ENCODE results near the gene CCNL1. TPM values are rescaled to one million over a fixed set of nuclear protein-coding genes. Genes with fewer than 3 reads are reported as not detected.

Gene CCNL1
- total RNA-seq, 1 donor from 2014 or later: 99.9 TPM

DNA sequence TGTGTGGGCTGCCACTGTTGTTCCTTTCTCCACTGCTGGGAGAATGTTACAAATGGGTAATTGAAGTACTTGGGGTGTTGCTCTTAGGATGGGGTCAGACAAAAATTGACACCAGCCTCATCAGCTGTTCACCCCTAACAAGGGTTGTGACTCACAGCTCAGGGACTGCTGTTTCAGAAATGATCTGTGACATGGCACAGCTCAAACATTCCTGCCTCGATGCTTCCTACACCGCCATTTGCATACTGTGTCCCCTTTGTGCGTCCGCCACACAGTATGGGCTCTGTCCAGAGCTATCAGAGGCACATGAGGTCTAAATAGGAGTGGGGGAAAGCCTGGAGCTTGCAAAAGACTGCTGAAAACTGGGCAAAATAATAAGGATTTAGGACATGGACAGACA is 43.9 kb downstream of the CCNL1 start:
- no peak for DNase-seq (ENCODE audit: low read depth)
- no peaks in the 10 kb centered on the region for H3K27me3 ChIP-seq (ENCODE audit: control insufficient read depth, insufficient read depth, low read length)
- TF ChIP-seq, protein P1, sequence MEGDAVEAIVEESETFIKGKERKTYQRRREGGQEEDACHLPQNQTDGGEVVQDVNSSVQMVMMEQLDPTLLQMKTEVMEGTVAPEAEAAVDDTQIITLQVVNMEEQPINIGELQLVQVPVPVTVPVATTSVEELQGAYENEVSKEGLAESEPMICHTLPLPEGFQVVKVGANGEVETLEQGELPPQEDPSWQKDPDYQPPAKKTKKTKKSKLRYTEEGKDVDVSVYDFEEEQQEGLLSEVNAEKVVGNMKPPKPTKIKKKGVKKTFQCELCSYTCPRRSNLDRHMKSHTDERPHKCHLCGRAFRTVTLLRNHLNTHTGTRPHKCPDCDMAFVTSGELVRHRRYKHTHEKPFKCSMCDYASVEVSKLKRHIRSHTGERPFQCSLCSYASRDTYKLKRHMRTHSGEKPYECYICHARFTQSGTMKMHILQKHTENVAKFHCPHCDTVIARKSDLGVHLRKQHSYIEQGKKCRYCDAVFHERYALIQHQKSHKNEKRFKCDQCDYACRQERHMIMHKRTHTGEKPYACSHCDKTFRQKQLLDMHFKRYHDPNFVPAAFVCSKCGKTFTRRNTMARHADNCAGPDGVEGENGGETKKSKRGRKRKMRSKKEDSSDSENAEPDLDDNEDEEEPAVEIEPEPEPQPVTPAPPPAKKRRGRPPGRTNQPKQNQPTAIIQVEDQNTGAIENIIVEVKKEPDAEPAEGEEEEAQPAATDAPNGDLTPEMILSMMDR (IDR thresholded peaks at IDR 0.05; ENCODE audit: insufficient read depth, low read length, poor library complexity, severe bottlenecking): no peak
- H3K4me3 ChIP-seq (ENCODE audit: low read depth, low read length): no peak overlapping the region
- no peaks in the 10 kb centered on the region for H3K36me3 ChIP-seq (ENCODE audit: control insufficient read depth, insufficient read depth, low read length)

DNA sequence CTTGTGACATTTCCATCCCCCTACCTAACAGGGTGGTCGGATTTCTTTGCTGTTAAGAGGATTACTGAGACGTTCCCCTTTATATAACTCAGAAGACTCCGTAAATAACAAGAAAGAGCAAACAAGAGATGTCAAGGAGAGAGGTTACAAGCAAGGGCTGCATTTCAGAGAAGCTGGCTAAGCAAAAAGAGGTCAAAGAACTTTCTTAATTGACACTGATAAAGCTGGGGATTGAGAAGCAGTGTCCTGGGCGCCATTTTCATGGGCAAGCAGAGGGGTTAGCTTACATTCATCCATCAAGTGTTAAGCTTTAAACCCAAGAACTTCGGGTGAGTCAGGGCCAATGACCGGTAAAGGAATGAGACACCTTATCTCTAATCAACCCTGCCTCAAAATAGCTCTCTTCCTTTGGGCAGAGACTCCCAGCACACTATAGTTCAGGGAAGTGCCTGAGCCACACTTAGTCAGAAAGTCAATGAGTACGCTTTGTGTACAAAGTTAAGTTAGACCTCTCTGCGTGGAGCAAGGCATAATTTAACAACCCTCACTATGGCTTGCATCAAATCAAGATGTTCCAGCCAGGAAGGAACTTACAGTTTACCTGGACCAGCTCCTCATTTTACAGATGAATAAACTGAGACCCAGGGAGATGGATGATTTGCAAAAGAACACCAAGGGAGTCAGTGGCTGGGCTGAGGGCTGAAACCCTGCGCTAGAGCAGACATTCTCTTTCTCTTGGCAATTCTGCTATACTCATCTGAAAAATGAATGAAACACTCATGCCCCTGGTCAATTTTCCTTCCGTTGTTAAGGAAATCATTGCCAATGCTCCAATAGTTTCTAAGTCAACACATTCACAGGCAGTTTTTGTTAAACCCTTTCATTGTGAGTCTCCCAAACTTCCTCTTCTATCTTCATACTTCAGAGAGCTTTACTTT is 44.6 kb downstream of the CCNL1 start:
- TF ChIP-seq, protein P1 (IDR thresholded peaks at IDR 0.05; ENCODE audit: insufficient read depth, low read length, poor library complexity, severe bottlenecking): no peak
- DNase-seq (ENCODE audit: low read depth): no peak
- Histone ChIP-seq H3K27me3 (ENCODE audit: control insufficient read depth, insufficient read depth, low read length) (no peaks in the 10 kb centered on the region), H3K36me3 (ENCODE audit: control insufficient read depth, insufficient read depth, low read length) (no peaks in the 10 kb centered on the region), H3K4me3 (ENCODE audit: low read depth, low read length) (no peak overlapping the region)

DNA sequence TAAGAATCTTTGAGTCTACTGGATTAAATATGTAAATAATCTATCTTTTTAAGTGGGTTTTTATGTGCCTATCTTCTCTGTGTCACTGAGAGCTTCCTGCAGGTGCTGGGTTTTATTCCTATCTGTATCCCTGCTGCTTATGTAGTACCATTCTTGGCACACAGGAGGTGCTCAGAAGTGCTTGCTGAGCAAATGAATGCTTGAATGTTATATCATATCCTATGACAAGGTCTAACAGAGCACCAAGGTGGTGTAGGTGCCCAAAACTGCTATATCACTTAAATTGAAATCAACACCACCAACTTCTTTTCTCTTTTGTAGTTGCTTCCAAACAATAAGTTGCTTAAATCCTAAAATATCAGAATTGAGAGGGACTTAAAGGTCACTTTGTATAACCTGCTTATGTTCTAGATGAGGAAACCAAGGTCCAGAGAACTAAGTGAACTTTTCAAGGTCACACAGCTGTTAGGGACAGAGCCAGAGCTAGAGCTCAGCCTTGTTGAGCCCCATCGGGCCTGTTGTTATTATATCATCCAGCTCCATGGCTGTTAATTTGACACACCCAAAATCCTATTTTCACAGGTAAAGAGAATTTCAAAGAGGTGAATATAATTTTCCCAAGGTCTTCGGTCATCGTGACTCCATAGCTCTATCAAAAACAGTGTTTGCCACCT is 46.0 kb downstream of the CCNL1 start:
- H3K27me3 ChIP-seq (ENCODE audit: control insufficient read depth, insufficient read depth, low read length): no peaks in the 10 kb centered on the region
- no peaks in the 10 kb centered on the region for H3K36me3 ChIP-seq (ENCODE audit: control insufficient read depth, insufficient read depth, low read length)
- no peak overlapping the region for H3K4me3 ChIP-seq (ENCODE audit: low read depth, low read length)
- TF ChIP-seq, protein P1 (IDR thresholded peaks at IDR 0.05; ENCODE audit: insufficient read depth, low read length, poor library complexity, severe bottlenecking): no peak
- no peak for DNase-seq (ENCODE audit: low read depth)

DNA sequence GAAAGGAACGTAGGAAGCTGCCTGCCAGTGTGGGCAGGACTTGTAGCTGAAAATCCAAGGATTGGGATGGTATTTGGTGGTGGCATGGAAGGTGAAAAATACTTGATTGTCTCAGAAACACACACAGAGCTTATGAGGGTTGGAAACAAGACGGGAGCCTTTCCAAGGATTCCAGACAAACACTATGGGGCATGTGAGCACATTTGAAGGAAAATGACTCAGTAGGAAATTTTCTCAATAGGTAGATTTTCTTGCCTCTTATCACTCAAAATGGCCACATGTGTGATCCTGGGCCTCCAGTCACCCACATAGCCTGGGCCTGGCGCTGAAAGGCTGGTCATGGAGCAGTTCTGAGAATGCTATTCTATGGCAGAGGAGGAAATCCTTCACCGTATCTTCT is 47.4 kb downstream of the CCNL1 start:
- DNase-seq (ENCODE audit: low read depth): no peak
- TF ChIP-seq, protein P1 (IDR thresholded peaks at IDR 0.05; ENCODE audit: insufficient read depth, low read length, poor library complexity, severe bottlenecking): no peak

DNA sequence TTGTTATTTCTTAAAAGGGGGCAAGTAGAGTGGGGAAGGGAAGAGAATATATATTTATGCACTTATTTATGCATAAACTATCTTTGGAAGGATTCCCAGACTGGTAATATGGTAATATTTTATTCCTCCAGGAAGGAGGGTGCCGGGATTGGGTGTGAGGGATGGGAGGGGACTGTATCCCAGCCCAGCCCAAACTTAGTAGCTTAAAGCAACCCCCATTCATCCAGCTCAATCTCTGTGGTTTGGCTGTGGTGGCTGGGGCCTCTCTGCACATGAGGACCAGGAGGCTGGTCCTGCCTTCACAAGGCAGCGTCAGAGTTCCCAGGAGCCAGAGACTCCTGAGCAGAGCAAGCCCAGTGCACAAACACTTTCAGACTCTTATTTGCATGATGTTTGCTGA is 48.4 kb downstream of the CCNL1 start:
- no peak overlapping the region for H3K4me3 ChIP-seq (ENCODE audit: low read depth, low read length)
- no peaks in the 10 kb centered on the region for H3K27me3 ChIP-seq (ENCODE audit: control insufficient read depth, insufficient read depth, low read length)
- H3K36me3 ChIP-seq (ENCODE audit: control insufficient read depth, insufficient read depth, low read length): no peaks in the 10 kb centered on the region
- no peak for DNase-seq (ENCODE audit: low read depth)
- TF ChIP-seq, protein P1 (IDR thresholded peaks at IDR 0.05; ENCODE audit: insufficient read depth, low read length, poor library complexity, severe bottlenecking): no peak

More for the DNA sequence above, 47.4 kb downstream of the CCNL1 start:
- H3K4me3 ChIP-seq (ENCODE audit: low read depth, low read length): no peak overlapping the region
- H3K36me3 ChIP-seq (ENCODE audit: control insufficient read depth, insufficient read depth, low read length): no peaks in the 10 kb centered on the region
- H3K27me3 ChIP-seq (ENCODE audit: control insufficient read depth, insufficient read depth, low read length): no peaks in the 10 kb centered on the region

Measured in kidney epithelial cell (primary cell).